Hepatocyte (in vitro differentiated cells): ENCODE measurements around the gene TMEM117. TPM values are rescaled to one million over a fixed set of nuclear protein-coding genes. Genes with fewer than 3 reads are reported as not detected.

Source experiments
- DNase-seq: peaks from one replicate; pipeline ENCODE4 v3.0.0-alpha.2; 2016; ENCODE audit warnings: low spot score
- H2AFZ ChIP-seq: fragments of 200-600 bp; sonication (generic); 2 replicates; pipeline ENCODE4 v1.6.0; 2016; ENCODE audit warnings: antibody characterized with exemption, mild to moderate bottlenecking
- H3K27ac ChIP-seq: fragments of 200-600 bp; sonication (generic); 2 replicates; pipeline ENCODE4 v1.5.1; 2016; ENCODE audit warnings: mild to moderate bottlenecking
- H3K27me3 ChIP-seq: fragments of 200-600 bp; sonication (generic); 2 replicates; pipeline ENCODE4 v1.6.1; 2016
- H3K36me3 ChIP-seq: fragments of 200-600 bp; sonication (generic); replicated peaks from 2 replicates; pipeline ENCODE4 v1.5.1; 2016; ENCODE audit warnings: low read depth; ENCODE audit not compliant: insufficient read depth
- H3K4me1 ChIP-seq: fragments of 200-600 bp; sonication (generic); 2 replicates; pipeline ENCODE4 v1.5.1; 2016; ENCODE audit warnings: mild to moderate bottlenecking, moderate library complexity; ENCODE audit not compliant: insufficient read depth
- H3K4me2 ChIP-seq: fragments of 200-600 bp; sonication (generic); 2 replicates; pipeline ENCODE4 v1.6.0; 2016
- H3K4me3 ChIP-seq: fragments of 200-600 bp; sonication (generic); 2 replicates; pipeline ENCODE4 v1.5.1; 2016; ENCODE audit warnings: mild to moderate bottlenecking
- H3K79me2 ChIP-seq: fragments of 200-600 bp; sonication (generic); 2 replicates; pipeline ENCODE4 v1.6.0; 2017; ENCODE audit warnings: mild to moderate bottlenecking
- H3K9me2 ChIP-seq: fragments of 200-600 bp; sonication (generic); replicated peaks from 2 replicates; pipeline ENCODE4 v1.6.0; 2017; ENCODE audit warnings: mild to moderate bottlenecking; ENCODE audit not compliant: insufficient read depth
- H3K9me3 ChIP-seq: fragments of 200-600 bp; sonication (generic); 2 replicates; pipeline ENCODE4 v1.5.1; 2016; ENCODE audit warnings: low read depth, mild to moderate bottlenecking
- H4K20me1 ChIP-seq: fragments of 200-600 bp; sonication (generic); 2 replicates; pipeline ENCODE4 v1.6.0; 2016; ENCODE audit warnings: mild to moderate bottlenecking; ENCODE audit not compliant: insufficient read depth, poor library complexity, severe bottlenecking
- EZH2 ChIP-seq: fragments of 200-600 bp; sonication (generic); IDR thresholded peaks from 2 replicates; pipeline ENCODE4 v1.6.1; 2016; ENCODE audit warnings: antibody characterized with exemption, mild to moderate bottlenecking, borderline replicate concordance
- EZH2phosphoT487 ChIP-seq: fragments of 200-600 bp; sonication (generic); IDR thresholded peaks from one replicate; pipeline ENCODE4 v1.6.1; 2018; ENCODE audit warnings: antibody characterized with exemption, mild to moderate bottlenecking, low read depth, moderate library complexity; ENCODE audit not compliant: unreplicated experiment, severe bottlenecking
- WGBS: methylation state at CpG from one replicate; pipeline ENCODE4 v1.1.6; 2016; ENCODE audit warnings: low lambda C conversion rate; ENCODE audit errors: missing lambda C conversion rate; 5-methylcytosine and 5-hydroxymethylcytosine counted together
- polyA plus RNA-seq: library from polyadenylated mRNA; unstranded; fragments of >200 nt; fragmentation: Nextera tagmentation; extraction: Ambion mirVana; gene quantifications from 2 replicates; pipeline ENCODE4 v1.2.1, GENCODE V29; 2016
- total RNA-seq: library from RNA; depleted of rRNA; stranded (reverse); fragments of >200 nt; gene quantifications from 2 replicates; pipeline ENCODE4 v1.2.3, GENCODE V29; 2014
- TF ChIP-seq, protein P1 (sequence below): fragments of 200-600 bp; sonication (generic); IDR thresholded peaks from 2 replicates; pipeline ENCODE4 v1.5.1; 2016; ENCODE audit warnings: antibody characterized with exemption, mild to moderate bottlenecking; ENCODE audit not compliant: poor library complexity

Gene TMEM117
- total and polyA plus RNA-seq, 2 experiments from 2014 or later, result 12.4 to 47.1 TPM

DNA sequence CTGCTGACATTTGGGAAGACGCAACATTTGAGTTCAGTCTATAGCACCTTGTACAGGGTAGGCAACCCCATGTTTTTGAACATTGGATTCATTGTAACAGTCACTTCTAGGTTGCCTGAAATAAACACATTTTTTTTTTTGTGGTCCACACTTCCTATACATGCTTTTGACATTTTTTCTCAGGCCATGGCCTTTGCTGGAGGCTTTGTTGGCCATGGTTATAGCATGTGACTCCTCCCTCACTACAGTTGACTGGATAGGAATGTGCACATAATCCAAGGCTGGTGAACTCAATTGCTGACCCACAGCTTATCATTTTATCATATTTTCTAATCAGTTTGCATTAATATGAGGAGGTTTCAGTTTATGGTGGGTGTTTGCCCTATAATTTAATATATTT, 60.6 kb downstream of the TMEM117 start:
- DNase-seq, result no peak
- Histone ChIP-seq H3K4me1 (no peaks in the 10 kb centered on the region), H3K9me2 (no peaks in the 10 kb centered on the region), H3K27ac (no peak overlapping the region), H3K9me3 (no peaks in the 10 kb centered on the region), H3K4me3 (no peak overlapping the region), H3K36me3 (no peaks in the 10 kb centered on the region), H4K20me1 (no peaks in the 10 kb centered on the region), H3K4me2 (no peak overlapping the region), H2AFZ (no peak overlapping the region), H3K79me2 (peaks cover 2% of the 10 kb centered on the region), H3K27me3 (no peaks in the 10 kb centered on the region)
- TF ChIP-seq, protein P1, sequence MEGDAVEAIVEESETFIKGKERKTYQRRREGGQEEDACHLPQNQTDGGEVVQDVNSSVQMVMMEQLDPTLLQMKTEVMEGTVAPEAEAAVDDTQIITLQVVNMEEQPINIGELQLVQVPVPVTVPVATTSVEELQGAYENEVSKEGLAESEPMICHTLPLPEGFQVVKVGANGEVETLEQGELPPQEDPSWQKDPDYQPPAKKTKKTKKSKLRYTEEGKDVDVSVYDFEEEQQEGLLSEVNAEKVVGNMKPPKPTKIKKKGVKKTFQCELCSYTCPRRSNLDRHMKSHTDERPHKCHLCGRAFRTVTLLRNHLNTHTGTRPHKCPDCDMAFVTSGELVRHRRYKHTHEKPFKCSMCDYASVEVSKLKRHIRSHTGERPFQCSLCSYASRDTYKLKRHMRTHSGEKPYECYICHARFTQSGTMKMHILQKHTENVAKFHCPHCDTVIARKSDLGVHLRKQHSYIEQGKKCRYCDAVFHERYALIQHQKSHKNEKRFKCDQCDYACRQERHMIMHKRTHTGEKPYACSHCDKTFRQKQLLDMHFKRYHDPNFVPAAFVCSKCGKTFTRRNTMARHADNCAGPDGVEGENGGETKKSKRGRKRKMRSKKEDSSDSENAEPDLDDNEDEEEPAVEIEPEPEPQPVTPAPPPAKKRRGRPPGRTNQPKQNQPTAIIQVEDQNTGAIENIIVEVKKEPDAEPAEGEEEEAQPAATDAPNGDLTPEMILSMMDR, result no peak
- TF ChIP-seq EZH2phosphoT487 (no peak), EZH2 (no peak)
- whole genome bisulfite sequencing, result 100% methylated on average over 1 of the region's 1 CpG

DNA sequence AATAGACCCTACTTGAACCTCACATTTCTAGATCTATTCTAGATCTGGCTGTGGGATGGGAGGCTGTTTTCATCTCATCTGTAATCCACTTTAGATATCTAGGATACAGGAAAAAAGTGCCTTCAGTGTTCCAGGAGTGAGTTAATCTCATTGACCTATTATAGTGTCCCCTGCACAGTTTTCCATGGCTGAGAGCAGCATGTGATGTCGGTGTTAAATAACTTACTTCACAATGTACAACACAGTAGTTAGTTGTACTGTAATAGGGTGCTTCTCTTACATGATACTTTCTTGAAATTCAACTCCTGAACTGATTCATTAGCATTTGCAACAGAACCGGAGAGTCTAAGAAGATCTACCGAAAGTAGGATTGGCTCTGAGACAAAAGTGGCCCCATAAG, 62.6 kb downstream of the TMEM117 start:
- DNase-seq, result no peak
- 75% methylated on average over 3 of the region's 3 CpGs for WGBS
- H3K4me2 ChIP-seq, result no peak overlapping the region
- H3K9me3 ChIP-seq, result no peaks in the 10 kb centered on the region
- no peaks in the 10 kb centered on the region for H3K36me3 ChIP-seq
- no peak for TF ChIP-seq EZH2
- no peak for TF ChIP-seq EZH2phosphoT487
- TF ChIP-seq, protein P1, result no peak
- no peak overlapping the region for H2AFZ ChIP-seq
- no peaks in the 10 kb centered on the region for H3K9me2 ChIP-seq
- no peaks in the 10 kb centered on the region for H3K4me1 ChIP-seq
- H3K27ac ChIP-seq, result no peak overlapping the region
- H4K20me1 ChIP-seq, result no peaks in the 10 kb centered on the region
- peaks cover 2% of the 10 kb centered on the region for H3K79me2 ChIP-seq
- H3K4me3 ChIP-seq, result no peak overlapping the region
- no peaks in the 10 kb centered on the region for H3K27me3 ChIP-seq

DNA sequence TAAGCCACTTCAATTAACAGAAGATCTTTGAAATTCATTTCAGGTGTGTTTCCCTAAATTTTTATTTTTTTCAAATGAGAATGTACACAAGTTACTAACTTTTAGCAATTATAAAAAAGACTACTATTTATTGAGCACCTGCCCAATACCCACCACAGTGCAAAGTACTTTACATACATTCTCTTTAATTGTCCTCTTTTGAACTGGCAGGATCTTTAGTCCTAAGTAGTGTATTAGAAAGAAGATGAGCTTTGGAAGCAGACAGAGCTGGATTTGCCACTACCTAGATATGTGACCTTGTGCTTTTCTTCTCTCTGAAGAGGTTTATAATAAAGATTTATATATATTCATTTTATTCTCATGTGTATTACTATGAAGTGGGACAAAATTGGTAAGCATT, 63.7 kb downstream of the TMEM117 start:
- Histone ChIP-seq H3K4me2 (no peak overlapping the region), H3K4me3 (no peak overlapping the region), H4K20me1 (no peaks in the 10 kb centered on the region), H3K9me3 (no peaks in the 10 kb centered on the region), H3K4me1 (no peaks in the 10 kb centered on the region), H3K27me3 (no peaks in the 10 kb centered on the region), H2AFZ (no peak overlapping the region), H3K79me2 (peaks cover 1% of the 10 kb centered on the region), H3K36me3 (no peaks in the 10 kb centered on the region), H3K9me2 (no peaks in the 10 kb centered on the region), H3K27ac (no peak overlapping the region)
- TF ChIP-seq EZH2phosphoT487 (no peak), EZH2 (no peak)
- TF ChIP-seq, protein P1, result no peak
- DNase-seq, result no peak

DNA sequence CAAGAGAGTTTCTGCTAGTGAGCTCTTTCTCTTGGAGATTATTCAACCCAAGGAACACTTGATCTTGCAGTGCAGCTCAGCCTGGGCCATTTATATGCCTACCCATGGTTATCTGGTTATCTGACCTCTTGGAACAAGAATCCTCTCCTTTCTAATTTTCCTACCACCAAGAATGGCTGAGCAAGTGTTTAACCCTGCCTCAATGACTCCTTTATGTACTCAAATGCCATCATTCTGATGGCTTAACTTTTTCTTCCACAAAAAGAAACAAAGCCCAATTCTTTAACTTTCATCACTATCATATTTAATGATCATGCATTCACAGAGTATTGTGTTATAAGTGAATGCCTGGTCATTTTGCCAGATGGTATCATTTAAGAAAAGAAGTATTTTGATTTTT, 67.8 kb downstream of the TMEM117 start:
- no peaks in the 10 kb centered on the region for H3K9me2 ChIP-seq
- H3K79me2 ChIP-seq, result no peaks in the 10 kb centered on the region
- no peaks in the 10 kb centered on the region for H3K9me3 ChIP-seq
- no peaks in the 10 kb centered on the region for H4K20me1 ChIP-seq
- H3K4me3 ChIP-seq, result no peak overlapping the region
- no peaks in the 10 kb centered on the region for H3K36me3 ChIP-seq
- no peak overlapping the region for H3K27ac ChIP-seq
- no peak overlapping the region for H2AFZ ChIP-seq
- no peak for DNase-seq
- H3K4me2 ChIP-seq, result no peak overlapping the region
- TF ChIP-seq, protein P1, result no peak
- TF ChIP-seq EZH2 (no peak), EZH2phosphoT487 (no peak)
- no peaks in the 10 kb centered on the region for H3K27me3 ChIP-seq
- H3K4me1 ChIP-seq, result no peaks in the 10 kb centered on the region
